Epithelial cell of proximal tubule (primary cell): Measurements from ENCODE around the gene AIDA. TPM values are rescaled to one million over a fixed set of nuclear protein-coding genes. Genes with fewer than 3 reads are reported as not detected.
"Not testable (repeated sequence)": the region's sequence is repeated elsewhere in the genome, so short reads cannot be mapped to it uniquely, and the experiment has no call there.

Experiments used
- DNase-seq: peaks from one replicate; pipeline ENCODE4 v3.0.0-alpha.2; 2011; ENCODE audit warnings: low read depth
- H3K4me3 ChIP-seq: 2 replicates; pipeline ENCODE4 v1.5.1; 2011; ENCODE audit warnings: low read depth, mild to moderate bottlenecking, low read length
- total RNA-seq: library from RNA; depleted of rRNA; stranded (reverse); fragments of >200 nt; gene quantifications from 2 replicates; pipeline ENCODE4 v1.2.3, GENCODE V29; 2015
- TF ChIP-seq, protein P1 (sequence below): conservative IDR thresholded peaks from 2 replicates; pipeline ENCODE4 v1.5.1; 2012; ENCODE audit warnings: low read depth, mild to moderate bottlenecking, low read length

AIDA gene
- total RNA-seq, 1 donor from 2014 or later = 45.5 TPM

DNA sequence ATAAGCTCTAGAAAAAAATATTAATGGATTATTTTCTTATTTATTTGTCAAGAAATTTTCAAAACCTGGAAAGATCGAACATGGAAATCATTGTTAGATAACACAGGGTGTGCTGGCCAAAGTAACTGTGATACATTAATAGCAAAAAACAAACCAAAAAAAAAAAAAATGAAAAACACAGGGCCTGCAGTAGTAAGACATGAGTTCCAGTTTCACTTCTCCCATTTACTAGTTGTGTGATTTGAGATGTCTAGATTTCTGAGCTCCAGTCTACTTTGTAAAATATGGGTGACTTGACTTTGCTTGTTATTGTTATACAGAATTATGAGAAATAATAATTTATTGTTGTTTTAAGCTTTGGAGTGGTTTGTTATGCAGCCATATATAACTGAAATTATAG is 38.4 kb upstream of the AIDA start:
- H3K4me3 ChIP-seq = no peak overlapping the region
- DNase-seq = no peak
- TF ChIP-seq, protein P1, sequence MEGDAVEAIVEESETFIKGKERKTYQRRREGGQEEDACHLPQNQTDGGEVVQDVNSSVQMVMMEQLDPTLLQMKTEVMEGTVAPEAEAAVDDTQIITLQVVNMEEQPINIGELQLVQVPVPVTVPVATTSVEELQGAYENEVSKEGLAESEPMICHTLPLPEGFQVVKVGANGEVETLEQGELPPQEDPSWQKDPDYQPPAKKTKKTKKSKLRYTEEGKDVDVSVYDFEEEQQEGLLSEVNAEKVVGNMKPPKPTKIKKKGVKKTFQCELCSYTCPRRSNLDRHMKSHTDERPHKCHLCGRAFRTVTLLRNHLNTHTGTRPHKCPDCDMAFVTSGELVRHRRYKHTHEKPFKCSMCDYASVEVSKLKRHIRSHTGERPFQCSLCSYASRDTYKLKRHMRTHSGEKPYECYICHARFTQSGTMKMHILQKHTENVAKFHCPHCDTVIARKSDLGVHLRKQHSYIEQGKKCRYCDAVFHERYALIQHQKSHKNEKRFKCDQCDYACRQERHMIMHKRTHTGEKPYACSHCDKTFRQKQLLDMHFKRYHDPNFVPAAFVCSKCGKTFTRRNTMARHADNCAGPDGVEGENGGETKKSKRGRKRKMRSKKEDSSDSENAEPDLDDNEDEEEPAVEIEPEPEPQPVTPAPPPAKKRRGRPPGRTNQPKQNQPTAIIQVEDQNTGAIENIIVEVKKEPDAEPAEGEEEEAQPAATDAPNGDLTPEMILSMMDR = no peak

DNA sequence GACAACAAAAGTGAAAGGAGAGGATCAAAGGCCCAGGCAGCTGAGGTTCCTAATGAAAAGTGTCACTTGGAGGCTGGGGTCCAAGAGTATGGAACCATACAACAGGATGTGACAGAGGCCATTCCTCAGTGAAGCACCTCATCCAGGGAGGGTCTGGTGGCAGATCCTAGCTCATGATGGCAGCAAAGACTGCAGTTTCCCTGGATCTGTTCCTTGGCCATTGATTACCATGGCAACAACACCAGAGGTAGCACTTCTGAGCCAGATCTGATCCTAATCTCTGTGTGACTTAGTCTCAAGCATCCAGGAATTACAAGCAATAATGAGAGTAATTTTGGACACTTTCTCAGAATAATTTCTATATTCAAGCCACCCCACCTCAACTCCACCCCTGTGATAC is 37.6 kb upstream of the AIDA start:
- H3K4me3 ChIP-seq = no peak overlapping the region
- TF ChIP-seq, protein P1 = peak; percentile 15
- no peak for DNase-seq

DNA sequence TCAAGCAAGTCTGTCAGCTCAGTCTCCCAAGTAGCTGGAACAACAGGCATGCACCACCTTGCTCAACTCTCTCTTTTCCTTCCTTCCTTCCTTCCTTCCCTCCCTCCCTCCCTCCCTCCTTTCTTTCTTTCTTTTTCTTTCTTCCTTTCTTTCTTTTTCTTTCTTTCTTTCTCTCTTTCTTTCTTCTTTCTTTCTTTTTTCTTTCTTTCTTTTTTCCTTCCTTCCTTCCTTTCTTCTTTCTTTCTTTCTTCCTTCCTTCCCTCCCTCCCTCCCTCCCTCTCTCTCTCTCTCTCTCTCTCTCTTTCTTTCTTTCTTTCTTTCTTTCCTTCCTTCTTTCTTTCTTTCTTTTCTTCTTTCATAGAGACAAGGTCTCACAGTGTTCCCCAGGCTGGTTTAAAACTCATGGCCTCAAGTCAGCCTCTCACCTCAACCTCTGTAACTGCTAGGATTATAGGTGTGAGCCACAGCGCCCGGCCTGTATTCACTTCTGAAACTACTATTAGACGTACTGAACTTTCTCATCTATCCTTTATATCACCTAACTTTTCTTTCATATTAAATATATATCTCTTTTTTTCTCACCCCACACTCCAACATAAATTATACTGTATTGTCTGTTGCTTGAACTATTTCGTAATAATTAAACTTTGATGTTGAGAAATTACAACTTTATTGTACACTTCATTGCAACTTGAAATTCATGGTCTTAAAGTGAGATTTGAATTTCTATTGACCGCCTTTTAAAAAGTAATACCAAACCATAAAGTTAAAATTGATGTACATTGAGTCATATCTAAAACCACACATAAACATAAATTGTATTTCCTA is 29.6 kb upstream of the AIDA start:
- not testable (repeated sequence) for DNase-seq, H3K4me3 ChIP-seq

DNA sequence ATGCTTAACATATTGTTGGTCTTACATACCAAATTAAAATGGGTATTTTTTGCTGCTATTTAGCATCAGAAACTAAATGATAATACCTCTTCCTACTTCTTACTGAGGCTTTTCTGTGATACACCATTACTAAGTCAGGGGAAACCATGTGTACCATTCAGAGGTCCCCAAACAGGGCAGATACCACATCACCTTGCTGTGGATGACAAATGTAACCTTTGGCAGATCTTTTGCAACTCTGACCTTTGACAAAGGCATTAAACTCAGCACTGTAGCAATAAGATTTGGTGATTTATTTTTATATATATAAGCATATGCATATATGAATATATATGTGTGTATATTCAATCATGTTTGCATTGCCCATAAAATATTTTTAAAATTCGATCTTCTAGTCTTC is 27.6 kb upstream of the AIDA start:
- DNase-seq = no peak
- TF ChIP-seq, protein P1 = no peak
- H3K4me3 ChIP-seq = no peak overlapping the region

DNA sequence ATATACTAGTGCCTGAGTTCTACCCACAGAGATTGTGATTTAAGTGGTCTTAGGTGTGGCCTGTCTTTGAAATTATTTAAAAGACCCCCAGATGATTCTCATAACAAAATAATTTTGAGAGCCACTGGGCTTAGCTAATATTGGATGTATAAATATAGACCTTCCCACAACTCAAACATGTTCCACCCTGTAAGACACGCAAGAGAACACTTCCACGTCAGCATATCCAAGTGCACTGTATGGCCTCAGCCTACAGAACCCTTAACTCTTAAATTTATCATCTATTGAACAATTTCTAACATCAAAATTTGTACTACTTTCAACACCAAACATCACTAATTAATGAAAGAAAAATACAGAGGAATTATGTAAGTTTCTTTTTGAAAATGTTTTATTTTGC is 27.2 kb upstream of the AIDA start:
- H3K4me3 ChIP-seq = no peak overlapping the region
- no peak for DNase-seq
- TF ChIP-seq, protein P1 = no peak

DNA sequence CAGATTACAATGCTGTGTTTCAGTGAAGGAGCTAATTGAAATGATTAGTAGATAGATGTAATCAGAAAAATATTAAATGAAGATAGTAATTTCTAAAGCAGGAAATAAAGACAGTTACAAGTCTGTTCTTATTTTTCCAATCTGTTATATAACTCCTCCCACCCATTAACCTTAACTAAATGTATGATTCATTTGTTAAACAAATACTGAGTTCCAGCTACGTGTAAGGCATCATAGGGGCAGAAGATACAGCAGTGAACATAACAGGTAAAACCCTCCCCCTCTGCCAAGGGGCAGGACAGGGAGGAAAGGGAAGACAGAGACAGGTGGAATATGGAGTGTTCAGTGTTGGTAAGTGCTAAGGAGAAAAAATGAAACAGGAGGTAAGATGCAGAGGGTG is 24.7 kb upstream of the AIDA start, which contains the start of gene FAM177B:
Gene FAM177B (plus strand): TSS at position 231 of the 400 bp plus-strand sequence. CDS start 9,344 bp downstream, outside the sequence.
- TF ChIP-seq, protein P1 = no peak
- DNase-seq = no peak

DNA sequence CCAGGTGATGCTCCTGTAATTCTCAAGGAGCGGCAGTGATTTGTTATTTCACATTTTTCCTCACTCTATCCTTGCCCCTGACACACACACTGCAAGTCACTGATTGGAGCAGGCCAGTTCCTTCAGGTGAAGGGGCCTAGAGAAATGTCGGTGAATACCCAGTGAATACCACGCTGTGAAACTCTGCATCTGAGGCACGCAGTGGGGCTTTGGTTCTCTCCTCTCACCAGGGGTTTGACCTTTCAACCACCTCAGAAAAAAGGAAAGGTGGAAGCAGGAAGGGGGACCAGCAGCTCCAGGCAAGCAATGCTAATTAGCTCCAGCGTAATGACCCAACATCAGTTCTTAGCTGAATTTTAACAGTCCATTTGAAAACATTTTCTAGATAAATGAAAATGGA is 24.2 kb upstream of the AIDA start:
- TF ChIP-seq, protein P1 = no peak
- no peak for DNase-seq

More for the DNA sequence above, 24.7 kb upstream of the AIDA start, which contains the start of gene FAM177B:
- no peak within 1 kb of the TSS for H3K4me3 ChIP-seq

More for the DNA sequence above, 24.2 kb upstream of the AIDA start:
- no peak overlapping the region for H3K4me3 ChIP-seq
